Activated CD8-positive, alpha-beta memory T cell treated with anti-CD3 and anti-CD28 coated beads, Interleukin-2, amount 50 U/mL, for 1 hour (primary cell): Measurements from ENCODE around the gene MYL4.
"Not testable (repeated sequence)": the region's sequence is repeated elsewhere in the genome, so short reads cannot be mapped to it uniquely, and the experiment has no call there.

Source experiments
- DNase-seq: peaks from one replicate; pipeline ENCODE4 v3.0.0-alpha.2; 2020; ENCODE audit errors: extremely low read depth

Gene MYL4

DNA sequence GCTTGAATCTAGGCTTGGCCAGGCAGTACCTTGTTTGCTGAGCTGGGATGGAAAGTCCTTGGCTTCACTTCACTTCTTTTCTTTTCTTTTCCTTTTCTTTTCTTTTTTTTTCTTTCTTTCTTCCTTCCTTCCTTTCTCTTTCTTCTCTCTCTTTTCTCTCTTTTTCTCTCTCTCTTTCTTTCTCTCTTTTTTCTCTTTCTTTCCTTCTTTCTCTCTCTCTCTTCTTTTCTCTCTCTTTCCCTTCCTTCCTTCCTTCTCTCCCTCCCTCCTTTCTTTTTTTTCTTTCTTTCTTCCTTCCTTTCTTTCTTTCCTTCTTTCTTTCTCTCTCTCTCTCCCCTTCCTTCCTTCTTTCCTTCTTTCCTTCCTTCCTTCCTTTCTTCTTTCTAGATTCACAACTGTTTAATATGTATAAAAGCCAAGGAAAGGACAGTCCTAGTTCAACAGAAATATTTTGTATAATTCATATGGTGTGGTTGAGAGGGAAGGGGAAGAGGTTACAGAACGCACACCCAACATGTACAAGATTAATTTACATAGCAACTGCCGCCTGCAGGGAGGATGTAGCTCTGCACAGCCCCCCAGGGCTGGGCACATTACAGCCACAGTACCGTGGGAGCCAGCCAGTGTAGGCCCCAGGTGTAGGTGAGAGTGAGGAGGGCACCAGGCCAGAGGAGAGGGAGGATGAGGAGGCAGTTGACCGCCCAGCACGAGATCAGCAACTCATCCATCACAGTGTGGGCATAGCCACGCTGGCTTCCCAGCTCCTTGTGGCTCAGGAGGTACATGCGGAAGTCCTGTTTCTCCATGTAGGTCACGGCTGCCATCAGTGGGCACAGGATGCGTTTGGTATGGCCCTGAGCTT is 34.8 kb downstream of the MYL4 start:
- no peak for DNase-seq

DNA sequence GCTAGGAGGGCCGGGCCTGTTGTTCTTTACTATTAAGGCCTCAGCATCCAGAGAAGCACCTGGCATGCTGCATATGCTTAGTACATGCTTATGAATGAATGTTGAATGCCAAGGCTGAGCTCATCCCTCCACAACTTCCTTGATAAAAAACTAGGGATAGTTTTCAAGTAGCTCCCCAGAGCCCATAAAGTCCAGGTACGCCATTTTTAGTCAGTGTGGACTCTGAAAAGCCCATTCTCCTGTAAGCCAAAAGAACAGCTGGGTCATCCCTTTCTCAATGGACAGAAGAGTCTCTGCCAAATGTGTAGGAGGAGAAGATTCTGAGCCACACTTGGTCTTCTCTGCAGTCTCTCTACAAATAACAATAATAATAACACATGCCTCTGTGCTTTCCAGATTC is 35.5 kb downstream of the MYL4 start:
- no peak for DNase-seq

DNA sequence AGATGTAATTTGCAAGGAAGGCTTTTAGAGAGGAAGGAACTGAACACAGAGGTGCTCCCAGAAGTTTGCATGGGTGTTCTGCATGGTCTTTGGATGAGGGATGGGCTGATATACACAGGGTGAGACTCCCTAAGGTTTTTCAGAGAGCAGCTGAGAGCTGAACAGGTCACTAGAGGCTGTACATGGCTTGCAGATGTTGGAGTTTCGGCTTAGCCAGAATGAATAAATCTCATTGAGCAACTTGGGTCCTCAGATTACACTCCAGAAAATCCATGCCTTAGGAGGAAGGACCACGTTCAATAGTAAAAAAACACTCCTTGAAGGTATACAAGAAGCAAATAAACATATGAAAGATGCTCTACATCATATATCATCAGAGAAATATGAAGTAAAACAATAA is 37.0 kb downstream of the MYL4 start:
- no peak for DNase-seq

DNA sequence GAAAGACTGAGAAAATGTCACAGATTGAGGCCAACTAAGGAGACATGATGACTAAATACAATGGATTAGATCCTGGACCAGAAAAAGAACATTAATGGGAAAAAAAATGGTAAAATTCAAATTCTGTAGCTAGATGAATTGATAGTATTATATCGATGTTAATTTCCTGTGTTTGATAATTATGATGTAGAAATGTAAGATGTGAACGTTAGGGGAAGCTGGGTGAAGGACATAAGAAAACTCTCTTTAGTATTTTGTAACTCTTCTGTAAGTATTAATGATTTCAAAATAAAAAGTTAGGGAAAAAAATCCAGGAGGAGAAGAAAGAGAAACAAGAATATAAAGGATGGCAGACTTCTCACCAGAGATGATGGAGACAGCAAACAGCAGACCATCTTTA is 41.7 kb downstream of the MYL4 start:
- no peak for DNase-seq

DNA sequence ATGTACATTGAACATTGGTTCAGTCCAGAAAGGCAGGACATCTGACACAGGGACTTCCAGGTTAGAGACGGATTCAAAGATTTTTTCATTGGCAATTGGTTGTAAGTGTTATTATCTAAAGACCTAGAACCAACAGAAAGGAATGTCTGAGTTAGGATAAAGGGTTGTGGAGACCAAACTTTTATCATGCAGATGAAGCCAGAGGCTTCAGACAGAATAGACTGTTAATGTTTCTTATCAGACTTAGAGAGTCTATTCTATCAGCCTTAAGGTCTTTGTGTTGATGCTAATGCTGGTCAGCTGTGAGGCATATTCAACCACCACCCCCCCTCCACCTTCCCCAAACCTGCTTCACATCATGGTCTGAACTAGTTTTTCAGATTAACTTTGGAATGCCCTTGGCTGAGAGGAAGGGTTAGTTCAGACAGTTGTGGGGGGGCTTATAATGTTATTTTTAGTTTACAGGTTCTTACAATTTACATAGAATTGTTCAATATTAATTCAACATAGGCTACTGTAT is 42.3 kb downstream of the MYL4 start:
- no peak for DNase-seq

DNA sequence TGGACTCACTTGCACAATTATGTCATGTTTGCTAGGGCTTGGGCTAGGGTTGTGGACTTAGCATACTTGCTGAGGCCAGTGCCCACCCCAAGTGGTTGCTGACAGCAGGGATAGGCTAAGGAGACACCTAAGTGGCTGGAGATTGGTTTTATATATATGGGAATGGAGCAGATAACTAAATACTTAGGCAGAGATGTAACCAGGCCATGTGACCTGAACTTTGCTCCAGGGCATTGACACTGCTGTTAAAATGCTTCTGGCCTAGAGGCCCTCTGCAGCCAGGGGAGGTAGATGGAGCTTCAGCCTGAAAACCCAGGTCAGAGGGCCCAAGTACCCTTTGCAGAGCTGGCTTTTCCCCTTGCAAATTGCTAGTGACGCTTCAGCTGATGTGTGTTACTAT is 43.1 kb downstream of the MYL4 start:
- no peak for DNase-seq

DNA sequence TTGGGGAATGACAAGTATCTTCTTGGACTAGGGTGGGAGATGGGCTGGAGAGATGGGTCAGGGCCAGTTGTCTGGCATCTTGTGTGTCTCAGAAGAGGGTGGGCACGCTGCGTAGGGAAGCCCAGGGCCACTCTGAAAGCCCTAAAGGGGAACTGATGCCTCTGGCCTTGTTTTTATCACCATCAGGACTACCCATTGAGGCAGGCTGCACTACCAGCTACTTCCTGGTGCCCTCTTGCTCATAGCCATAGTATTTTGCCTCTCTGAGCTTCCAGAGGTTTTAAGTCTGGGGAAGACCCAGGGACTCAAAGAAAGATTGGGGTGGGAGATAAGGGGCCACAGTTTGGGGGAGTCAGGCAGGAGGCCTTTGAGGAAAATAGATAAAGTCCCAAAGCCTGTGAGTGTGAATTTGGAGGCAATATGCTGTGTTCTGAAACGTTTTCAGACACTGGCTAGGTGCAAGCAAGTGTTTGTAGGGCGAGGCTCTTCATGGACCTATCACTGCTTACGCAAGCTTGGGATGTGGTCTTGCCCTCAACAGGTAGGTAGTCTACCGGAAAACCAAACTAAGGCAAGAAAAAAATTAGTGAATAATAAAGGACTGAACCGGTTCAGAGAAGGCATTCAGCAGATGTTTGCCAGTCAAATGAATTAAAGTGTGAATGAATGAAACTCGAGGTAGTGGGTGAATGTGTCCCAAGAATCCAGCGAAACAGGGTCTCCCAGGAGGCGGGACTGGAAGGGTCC is 43.8 kb downstream of the MYL4 start:
- DNase-seq = no peak

DNA sequence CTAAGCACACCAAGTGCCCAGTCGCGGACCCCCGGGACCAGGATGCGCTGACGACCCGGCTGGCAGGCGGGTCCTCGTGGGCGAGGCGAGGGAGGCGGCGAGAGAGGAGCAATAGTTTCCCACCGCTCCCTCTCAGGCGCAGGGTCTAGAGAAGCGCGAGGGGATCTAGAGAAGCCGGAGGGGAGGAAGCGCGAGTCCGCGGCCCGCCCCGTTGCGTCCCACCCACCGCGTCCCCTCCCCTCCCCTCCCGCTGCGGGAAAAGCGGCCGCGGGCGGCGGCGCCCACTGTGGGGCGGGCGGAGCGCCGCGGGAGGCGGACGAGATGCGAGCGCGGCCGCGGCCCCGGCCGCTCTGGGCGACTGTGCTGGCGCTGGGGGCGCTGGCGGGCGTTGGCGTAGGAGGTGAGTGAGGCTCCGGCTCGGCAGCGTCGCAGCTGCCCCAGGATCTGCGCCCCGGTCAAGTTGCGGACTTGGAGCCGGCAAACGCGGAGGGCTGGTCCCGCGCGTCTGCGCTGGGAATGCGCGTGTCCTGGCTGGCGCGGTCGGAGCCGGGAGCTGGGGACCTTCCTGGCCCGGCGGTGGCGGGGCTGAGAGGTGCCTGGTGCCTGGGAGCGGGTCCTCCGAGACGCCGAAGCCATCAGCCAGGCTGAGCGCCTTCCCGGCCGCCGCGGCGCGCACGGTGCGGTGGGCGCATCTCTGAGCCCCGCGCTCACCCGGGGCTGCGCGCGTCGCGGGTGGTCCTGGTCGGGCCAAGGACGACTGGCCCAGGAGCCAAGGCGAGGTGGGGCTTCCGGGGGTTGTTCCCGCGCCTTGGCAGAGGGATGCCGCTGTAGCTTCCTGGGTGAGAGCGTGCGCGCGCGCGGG is 44.6 kb downstream of the MYL4 start, which contains the start of gene ITGB3:
ITGB3 (plus strand) TSS at position 287 of the 862 bp plus-strand sequence; CDS start at position 322, 35 bp downstream.
- peak; percentile 8 for DNase-seq

DNA sequence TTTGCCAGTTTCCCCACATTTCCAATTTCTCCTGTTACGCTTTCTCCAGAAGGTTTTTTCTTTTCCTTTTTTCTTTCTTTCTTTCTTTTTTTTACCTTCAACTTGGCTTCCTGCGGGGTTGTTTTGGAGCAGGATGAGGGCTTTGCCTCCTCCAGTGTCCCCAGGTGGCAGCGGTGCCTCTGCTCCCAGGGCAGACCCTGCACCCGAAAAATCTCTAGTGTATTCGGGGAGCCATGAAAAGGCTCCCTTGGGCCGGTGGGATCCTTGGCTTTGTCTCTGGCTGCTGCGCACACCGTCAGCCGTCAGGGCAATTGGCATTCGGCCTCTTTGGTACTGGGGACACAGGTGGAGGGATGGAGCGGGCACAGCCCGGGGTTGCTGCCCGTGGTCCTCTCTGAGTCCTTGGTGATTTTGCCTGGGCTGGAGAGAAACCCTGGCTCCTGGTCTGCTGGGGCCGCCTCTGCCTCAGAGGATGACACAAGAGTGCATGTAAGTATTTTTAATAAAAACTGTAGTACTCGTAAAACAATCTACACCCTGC is 45.3 kb downstream of the MYL4 start:
- no peak for DNase-seq

DNA sequence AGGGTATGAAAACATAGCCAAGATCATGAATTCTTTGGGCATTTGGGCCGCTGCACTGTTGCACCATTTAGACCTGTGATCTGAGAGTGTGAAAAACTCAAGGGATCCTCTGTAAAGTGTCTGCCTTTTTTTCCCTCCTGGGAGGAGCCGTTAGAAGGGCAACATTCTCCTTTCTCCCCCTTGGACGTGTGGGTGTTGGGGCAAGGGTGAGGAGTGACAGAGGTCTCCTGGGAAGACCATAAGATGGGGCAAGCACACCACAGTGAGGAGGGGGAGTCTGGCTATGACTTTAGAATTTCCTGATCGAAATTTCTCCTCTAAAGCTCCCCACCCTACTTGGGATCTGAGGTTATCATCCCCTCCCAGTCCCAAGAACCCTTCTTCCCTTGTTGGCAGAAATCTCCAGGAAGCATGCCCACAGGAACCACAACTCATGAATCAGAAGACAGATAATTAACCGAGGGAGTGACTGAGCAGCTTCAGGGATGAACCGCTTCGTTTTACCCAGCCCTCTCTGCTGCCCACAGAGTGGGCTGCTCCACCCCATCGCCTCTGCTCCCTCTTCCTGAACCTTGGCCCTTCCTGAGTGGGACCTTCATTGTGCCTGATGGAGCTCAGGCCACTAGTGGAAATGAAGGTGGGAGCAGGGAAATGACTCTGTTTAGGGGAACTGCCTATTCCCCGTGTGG is 48.6 kb downstream of the MYL4 start:
- DNase-seq = no peak

DNA sequence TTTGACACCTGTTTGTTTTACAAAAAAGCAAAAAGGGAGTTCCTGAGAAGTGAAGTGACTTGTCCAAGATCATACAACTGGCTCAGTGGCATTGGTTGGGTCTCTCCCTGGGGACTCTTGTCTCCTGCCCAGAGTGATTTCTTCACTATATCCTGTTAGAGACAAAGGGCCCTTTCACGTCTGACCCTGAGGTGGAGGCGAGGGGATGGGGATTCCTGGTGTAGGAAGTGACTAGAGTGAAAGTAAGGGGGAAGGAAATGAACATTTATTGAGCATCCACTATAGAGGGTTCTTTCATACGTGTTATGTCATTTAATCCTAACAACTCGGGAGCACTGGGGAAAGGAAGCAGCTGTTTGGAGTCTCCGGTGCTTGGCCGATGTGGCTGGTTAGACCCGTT is 53.4 kb downstream of the MYL4 start:
- no peak for DNase-seq

DNA sequence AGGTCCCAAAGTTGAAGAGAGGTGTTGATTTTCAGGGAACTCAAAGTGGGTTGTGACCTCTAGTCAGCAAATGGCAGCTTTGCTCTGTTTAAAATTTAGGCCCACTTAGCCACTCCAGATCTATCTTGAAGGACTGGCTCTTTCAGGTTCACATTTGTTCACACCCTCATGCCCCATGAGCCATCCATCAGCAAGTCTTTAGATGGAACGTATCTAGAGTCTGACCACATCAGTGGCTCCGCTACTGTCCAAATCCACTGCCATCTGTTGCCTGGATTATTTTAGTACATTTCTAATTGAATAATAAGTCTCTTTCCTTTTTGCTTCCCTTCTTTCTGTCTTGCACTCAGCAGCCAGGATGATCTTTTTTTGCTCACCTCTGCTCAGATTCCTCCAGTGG is 55.0 kb downstream of the MYL4 start:
- no peak for DNase-seq

DNA sequence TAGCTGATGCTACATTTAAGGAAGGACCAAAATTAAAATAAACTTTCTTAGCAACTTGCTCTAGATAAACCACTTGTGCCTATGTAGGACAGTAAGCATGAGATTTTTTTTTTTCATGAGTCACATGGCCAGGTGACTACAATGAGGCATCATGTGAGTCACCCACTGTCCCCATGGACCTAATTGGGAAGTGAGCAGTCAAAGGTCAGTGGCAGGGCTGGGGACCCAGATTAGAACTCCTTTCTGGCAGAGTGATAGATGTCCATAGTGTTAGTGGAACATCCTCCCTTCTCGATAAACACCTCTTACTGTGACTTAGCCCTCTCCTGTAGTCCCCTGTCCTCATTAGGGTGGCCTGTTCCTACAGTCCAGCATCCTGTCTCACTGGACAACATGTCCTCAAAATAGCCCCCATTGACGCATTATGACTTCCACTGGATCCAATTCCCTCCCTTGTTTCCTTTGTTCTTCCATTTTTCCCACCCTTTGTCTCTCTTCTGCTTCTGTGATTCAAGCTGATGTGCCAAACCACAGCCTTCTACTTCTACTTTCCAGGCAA is 56.9 kb downstream of the MYL4 start:
- DNase-seq = no peak

DNA sequence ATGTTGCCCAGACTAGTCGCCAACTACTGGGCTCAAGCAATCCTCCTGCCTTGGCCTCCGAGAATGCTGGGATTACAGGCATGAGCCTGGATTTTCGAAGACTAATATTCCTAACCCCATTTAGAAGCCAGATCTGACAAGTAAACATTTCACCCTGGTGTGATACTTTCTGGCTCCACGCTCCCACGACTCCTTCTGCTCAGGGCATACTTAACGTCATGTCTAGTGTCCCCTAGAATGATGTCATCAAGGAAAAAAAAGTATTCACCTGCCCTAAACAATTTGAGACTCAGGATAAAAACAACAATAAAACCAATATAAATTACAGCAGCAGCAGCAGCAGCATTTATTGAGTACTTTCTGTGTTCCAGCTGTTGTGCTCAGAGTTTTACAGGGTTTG is 57.6 kb downstream of the MYL4 start:
- no peak for DNase-seq

DNA sequence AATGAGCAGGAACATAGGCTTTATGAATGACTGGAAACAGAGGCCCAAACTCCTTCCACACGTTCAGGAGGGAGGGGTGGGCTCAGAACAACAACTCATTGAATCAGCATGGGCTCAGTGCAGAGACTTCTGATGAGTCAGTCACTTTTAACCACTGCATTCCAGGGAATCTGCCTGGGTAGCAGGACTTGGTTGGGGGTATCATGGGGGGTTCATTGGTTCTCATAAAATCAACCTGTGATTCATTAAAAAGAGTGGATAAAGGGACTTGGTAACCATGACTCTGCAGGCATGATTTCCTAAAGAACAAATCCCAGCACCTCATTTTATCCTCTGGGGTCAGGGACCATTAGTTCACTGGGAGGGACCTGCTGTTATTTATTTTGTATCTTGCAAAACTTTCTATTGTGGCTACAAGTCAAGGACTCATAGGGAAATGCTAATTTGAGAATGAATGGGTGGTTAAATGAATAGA is 58.2 kb downstream of the MYL4 start:
- no peak for DNase-seq

DNA sequence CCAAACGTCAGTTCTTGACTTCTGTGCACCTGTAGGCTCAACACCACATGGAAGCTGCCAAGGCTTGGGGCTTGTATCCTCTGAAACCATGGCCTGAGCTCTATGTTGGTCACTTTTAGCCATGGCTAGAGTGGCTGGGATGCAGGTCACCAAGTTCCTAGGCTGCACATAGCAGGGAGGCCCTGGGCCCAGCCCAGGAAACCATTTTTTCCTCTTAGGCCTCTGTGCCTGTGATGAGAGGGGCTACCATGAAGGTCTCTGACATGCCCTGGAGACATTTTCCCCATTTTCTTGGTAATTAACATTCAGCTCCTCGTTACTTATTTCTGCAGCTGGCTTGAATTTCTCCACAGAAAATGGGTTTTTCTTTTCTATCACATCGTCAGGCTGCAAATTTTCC is 59.8 kb downstream of the MYL4 start:
- DNase-seq = not testable (repeated sequence)

DNA sequence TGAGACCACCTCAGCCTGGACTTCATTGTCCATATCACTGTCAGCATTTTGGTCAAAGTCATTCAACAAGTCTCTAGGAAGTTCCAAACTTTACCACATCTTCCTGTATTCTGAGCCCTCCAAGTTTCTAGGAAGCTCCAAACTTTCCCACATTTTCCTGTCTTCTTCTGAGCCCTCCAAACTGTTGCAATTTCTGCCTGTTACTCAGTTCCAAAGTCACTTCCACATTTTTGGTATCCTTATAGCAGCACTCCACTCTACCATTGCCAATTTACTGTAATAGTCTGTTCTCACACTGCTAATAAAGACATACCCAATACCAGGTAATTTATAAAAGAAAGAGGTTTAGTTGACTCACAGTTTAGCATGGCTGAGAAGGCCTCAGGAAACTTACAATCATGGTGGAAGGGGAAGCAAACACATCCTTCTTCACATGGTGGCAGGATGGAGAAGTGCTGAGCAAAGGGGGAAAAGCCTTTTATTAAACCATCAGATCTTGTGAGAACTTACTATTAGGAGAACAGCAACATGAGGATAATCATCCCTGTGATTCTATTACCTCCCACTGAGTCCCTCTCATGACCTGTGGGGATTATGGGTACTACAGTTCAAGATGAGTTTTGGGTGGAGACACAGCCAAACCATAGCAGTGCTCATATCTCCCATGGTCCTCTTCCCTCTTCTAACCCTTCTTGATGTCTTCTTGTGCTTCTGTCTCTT is 60.6 kb downstream of the MYL4 start:
- DNase-seq = not testable (repeated sequence)

DNA sequence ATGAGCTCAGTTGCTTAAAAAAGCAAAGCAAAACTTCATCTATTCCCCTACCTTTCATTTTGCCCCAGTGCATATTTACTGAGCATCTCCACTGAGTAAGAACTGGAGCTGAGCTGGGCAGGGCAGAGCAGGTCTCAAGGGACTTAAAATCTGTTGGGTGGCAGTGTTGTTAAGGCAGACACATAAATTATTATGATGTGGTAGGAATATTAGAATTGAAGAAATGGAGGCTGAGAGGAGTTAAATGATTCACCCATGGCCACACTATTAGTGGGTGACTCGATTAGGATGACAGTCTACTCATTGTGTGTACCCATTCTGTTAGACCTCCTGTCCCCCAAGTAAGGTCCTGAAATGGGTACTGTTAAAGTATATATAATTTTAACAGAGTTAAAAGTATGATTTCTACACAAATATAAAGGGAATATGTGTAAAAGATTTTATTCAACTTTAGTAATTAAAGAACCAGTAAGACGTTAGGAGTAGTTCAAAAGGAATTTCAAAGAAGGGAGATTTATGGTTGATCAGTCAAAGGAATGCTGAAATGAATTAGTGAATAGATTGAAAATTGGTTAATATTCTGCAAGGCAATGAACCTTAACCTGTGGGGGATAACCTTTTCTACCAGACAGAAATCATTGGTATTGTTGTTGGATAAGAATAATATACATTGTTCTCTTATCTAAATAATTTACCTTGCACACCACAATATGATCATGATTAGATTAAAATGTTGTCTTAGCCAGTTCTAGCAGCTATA is 62.0 kb downstream of the MYL4 start:
- DNase-seq = no peak

DNA sequence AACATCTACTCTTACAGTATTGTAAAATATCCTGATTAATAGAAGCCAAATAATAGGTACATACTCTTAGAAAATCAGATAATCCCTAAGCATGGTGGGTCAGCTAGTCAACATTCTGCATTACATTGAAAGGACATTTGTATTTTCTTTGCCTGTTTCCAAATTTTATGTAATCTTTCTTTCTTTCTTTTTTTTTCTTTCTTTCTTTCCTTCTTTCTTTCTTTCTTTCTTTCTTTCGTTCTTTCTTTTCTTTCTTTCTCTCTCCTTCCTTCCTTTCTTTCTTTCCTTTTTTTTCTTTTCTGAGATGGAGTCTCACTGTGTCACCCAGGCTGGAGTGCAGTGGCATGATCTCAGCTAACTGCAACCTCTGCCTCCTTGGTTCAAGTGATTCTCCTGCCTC is 63.3 kb downstream of the MYL4 start:
- no peak for DNase-seq
